GM18867 (cell line): ENCODE measurements around the gene BFAR.
A peak's percentile ranks its signal among the peaks of the same experiment; 100 is the strongest.
"Not testable (repeated sequence)": the region's sequence is repeated elsewhere in the genome, so short reads cannot be mapped to it uniquely, and the experiment has no call there.

Experiments
- ATAC-seq: cut with Tn5 transposase; IDR thresholded peaks from one replicate; pipeline ENCODE4 v1.9.1; 2021; ENCODE audit warnings: mild to moderate bottlenecking, moderate library complexity; ENCODE audit not compliant: unreplicated experiment

BFAR gene

DNA sequence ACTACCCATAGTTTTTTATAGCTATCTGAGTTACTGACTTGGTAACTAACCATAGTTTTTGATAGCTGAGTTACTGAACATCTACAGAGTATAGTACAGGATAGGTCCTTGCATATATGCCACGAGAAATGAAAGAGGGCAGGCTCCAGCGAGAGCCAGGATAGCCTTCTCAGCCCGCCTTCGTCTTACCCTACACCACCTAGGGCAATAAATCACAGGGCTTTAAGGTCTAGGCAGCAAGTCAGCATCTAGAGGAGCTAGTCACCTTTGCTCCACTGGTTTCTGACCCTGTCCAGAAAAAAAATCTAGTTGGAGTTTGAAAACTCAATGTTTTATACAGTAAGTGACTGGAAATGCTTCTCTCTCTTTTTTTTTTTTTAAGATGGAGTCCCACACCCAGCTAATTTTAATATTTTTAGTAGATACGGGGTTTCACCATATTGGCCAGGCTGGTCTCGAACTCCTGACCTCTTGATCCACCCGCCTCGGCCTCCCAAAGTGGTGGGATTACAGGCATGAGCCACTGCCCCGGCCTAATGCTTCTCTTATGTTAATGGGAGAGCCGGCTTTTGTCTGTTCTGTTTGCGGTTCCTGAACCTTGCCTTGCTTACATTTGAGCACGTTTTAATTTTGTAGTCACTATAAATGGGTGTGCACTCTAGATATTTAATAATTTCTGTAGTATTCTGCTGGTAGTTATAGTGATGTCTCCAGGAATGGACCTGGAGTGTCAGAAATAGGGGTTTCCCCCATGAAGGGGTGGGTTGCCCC, 2.8 kb downstream of the BFAR start:
- ATAC-seq, result no peak

DNA sequence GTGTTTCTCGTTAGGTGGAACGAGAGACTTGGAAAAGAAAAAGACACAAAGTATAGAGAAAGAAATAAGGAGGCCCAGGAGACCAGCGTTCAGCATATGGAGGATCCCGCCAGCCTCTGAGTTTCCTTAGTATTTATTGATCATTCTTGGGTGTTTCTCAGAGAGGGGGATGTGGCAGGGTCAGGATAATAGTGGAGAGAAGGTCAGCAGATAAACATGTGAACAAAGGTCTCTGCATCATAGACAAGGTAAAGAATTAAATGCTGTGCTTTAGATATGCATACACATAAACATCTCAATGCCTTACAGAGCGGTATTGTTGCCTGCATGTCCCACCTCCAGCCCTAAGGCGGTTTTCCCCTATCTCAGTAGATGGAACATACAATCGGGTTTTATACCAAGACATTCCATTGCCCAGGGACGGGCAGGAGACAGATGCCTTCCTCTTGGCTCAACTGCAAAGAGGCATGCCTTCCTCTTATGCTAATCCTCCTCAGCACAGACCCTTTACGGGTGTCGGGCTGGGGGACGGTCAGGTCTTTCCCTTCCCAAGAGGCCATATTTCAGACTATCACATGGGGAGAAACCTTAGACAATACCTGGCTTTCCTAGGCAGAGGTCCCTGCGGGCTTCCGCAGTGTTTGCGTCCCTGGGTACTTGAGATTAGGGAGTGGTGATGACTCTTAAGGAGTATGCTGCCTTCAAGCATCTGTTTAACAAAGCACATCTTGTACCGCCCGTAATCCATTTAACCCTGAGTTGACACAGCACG, 3.6 kb downstream of the BFAR start:
- not testable (repeated sequence) for ATAC-seq

DNA sequence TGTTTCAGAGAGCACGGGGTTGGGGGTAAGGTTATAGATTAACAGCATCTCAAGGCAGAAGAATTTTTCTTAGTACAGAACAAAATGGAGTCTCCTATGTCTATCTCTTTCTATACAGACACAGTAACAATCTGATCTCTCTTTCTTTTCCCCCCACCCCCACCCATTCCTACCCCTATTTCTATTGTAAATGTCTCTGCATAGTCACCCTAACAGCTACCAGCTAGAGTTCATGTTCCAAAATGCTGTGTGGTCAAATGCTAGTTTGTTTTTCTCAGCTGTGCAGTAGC, 4.1 kb downstream of the BFAR start:
- not testable (repeated sequence) for ATAC-seq

DNA sequence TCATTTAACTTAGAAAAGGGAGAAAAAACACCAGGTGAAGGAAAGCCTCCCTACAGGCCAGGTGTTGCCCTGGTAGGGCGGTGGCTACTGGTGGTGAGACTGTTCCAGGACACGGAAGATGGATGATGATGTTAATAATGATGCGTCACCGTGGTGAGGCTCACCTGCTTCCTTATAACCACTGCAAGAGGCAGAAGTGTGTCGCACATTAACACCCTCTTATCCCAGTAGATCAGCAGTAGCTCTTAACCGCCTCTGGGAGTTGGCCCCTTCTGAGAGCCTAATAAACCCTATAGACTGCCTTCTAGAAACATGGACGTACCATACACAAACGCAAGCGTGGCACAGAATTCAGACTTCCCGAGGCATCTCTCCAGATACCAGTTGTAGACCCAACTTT, 7.8 kb downstream of the BFAR start:
- no peak for ATAC-seq

DNA sequence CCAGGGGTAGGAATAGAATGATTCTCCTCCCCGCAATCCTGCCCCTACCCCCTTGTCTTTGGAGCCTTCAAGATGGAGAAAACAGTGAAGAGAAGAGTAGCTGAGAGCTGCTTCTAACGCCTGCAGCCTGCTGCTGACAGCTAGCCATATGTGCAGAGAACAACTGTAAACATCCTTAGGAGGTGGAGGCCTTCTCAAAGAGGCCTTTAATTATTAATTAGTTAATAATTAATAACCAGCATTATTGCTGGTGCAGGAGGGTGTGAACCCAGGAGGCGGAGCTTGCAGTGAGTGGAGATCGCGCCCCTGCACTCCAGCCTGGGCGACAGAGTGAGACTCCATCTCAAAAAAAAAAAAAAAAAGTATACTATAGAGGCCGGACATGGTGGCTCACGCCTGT, 8.5 kb downstream of the BFAR start:
- ATAC-seq, result no peak

DNA sequence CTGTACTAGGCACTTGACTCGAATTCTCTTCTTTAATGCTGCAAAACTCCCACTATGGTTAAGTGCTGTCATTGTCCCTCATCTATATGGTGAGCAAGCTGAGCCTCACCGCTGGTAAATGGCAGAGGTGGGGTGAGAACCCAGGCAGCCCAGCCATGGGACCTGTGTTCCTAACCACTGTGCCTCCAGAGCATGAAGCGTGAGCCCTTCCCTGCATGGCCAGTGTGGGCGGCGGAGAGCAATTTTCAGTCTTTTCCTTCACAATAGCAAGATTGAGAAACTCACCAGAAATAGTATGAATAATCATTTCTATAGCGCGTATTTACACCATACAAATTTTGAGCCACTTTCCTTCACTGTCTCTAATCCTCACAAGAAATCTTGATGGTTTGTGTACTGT, 9.2 kb downstream of the BFAR start:
- ATAC-seq, result no peak

DNA sequence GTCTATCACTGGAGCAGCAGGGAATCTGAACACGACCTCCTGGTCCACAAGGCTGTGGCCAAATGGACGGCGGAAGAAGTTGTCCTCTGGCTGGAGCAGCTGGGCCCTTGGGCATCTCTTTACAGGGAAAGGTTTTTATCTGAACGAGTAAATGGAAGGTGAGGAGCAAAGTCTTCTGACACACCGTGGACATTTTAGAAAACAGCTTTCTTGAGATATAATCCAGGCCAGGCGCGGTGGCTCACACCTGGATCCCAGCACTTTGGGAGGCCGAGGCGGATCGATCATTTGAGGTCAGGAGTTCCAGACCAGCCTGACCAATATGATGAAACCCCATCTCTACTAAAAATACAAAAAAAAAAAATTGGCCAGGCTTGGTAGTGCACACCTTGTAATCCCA, 17.1 kb downstream of the BFAR start:
- ATAC-seq, result no peak

DNA sequence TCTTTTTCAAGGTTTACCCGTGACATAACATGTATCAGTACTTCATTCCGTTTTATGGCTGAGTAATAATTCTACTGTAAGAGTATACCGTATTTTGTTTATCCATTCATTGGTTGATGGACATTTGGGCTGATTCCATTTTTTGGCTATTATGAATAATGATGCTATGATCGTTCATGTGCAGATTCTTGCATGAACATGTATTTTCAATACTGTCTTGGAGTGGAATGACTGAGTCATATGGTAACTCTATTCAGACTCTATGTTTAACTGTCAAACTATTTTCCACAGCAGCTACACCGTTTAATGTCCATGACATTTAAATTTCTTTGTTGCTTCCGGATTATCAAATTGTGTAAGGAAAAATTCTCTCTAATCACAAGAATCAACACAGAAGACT, 17.9 kb downstream of the BFAR start:
- ATAC-seq, result no peak

DNA sequence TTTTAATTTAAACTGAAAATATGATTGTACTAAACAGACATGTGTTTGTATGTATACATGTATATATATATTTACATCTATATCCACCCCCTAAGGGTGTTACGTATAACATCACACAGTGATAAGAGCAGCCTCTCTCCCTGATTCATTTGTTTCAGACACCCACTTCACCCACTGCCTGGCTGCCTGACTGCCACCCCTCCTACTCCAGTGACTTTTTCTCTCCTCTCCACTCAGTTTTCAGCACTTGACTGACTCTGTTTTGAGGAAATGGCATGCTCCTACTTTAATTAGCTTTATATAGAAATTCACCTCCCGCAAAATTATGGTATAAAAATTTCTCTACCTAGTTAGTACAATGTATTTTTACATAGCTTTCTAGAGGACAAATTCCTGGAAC, 20.0 kb downstream of the BFAR start:
- no peak for ATAC-seq

DNA sequence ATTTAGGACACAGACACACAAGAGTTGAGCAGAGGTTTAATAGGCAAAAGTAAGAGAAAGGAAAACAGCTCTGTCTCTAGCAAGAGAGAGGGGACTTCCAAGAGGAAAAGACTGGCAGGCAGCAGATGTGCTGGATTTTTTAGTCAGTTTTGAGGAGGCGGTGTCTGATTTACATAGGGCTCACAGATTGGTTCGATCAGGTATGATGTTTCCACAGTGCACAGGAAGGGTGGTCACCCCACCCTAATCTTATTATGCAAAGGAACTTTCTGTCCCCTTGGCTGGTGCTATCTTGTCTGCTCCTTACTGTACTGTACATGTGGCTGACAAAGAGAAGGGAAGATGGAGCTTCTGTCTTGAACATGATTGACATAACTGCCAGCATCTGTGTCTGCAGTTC, 25.3 kb downstream of the BFAR start:
- ATAC-seq, result peak; percentile 58

DNA sequence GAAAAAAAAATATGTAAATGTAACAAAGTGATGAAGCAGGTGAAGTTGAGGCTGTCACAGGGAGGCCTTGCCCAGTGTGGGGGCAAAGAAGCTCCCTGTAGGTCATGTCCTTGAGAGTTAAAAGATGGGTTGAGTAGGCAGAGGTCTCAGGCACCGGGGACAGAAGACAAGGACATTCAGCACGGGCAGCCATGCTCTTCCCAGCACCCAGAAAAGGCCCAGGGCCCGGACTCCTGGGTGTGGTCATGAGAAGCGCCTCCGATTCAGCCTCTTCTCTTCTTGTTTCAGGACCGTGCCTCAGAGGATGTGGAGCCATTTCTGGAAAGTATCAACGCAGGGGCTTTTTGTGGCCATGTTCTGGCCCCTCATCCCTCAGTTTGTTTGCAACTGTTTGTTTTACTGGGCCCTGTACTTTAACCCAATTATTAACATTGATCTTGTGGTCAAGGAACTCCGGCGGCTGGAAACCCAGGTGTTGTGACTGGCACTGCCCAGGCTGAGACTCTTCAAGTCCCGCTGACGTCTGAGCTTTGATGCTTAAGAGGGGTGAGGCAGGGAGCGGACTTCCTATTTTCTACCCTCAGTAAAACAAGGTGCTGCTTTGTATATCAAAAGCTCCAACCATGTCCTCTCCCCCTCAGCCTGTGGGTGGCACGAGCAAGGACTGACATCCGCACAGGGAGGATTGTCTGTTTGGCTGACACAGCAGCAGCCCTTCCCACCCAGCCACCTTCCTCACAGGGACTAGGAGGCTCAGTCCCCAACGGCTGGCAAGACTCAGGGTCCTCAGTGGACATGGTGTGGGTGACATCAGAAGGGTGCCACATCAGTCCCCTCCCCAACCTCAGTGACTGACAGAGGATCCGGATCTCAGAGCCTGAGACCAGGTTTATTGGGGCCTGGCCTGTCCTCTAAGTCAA, 34.9 kb downstream of the BFAR start:
- no peak for ATAC-seq

DNA sequence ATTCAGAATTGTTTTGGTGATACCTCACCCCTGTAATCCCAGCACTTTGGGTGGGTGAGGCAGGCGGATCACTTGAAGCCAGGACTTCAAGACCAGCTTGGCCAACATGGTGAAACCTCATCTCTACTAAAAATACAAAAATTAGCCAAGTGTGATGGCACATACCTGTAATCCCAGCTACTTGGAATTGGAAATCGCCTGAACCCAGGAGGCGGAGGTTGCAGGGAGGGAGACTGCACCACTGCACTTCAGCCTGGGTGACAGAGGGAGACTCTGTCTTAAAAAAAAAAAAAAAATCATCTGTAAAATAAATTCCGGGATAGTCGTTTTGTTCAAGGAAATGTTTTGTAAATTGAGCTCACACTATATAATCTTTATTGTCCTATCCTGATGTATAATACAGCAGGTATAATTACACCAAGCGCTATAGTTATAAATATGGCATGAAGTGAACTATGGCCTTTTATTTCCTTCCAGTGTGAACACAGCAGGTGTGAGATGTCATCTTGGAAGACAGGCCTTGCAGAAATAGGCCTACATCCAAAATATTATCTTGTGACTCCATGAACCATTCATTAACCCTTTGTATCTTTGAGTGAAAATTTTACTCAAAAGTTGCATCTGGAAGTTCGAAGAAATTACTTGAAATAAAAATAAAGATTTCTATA, 35.9 kb downstream of the BFAR start:
- no peak for ATAC-seq

DNA sequence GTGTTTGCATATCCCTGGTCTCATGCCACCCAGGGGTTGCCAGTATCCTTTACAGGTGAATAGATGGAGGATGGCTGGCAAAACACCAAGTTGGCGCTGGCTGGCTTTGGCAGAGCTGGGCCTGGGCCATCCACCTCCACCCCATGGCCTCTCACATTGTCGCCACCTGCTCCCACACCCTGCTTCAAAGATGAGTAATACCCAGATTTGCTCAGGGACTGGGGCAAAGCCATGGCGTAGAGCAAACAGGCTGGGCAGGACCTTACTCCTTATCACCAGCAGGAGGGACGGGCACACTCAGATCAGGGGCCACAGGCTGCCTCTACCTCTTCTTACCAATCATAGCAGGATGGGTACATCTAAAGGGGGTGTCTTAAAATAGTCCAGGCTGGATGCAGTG, 37.0 kb downstream of the BFAR start:
- no peak for ATAC-seq

DNA sequence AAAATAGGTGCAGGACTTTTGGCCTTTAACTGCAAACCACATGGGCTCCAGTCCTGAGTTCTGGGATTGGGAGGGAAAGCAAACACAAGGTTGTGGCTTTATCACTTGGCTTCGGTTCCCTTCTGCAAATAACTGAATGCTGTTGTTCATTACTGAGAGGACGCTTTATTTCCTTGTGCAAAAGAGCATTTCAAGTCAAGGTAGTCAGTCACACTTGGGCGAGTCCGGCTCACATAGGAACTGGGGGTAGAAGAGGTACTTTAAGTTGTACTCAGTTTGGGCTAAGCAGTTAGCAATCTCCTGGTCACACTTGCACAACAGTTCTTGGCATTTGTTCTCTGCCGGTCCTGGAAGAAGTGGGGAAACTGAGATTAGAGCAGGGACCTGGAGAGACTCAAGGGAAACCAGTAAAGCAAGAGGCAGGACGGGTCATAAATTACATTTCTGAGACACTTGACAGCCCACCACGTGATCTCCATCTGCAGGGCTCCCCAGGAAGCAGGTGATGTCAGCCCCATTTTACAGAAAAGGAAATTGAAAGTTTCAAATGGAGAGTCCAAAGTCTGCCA, 39.7 kb downstream of the BFAR start:
- ATAC-seq, result peak; percentile 80

DNA sequence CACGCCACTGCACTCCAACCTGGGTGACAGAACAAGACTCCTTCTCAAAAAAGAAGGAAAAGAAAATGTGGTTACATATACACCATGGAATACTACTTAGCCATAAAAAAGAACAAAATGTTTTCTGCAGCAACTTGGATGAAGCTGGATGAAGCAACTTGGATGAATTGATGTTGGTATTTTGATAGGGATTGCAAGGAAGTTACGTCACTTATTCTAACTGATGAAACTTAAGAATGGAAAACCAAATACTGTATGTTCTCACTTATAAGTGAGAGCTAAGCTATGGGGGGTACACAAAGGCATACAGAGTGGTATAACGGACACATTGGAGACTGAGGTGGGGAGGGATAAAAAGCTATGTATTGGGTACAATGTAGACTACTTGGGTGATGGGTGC, 43.9 kb downstream of the BFAR start:
- no peak for ATAC-seq

DNA sequence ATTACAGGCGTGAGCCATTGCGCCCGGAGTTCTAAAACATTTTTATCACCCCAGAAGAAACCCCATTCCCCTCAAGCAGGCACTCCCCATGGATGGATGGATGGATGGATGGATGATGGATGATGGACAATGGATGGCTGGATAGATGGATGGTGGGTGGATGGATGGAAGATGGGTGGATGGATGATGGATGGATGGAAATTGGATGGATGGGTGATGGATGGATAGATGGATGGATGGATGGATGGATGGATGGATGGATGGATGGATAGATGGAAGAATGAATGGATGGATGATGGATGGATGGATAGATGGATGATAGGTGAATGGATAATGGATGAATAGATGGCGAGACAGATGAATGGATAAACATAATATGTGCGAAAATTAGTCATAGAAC, 44.9 kb downstream of the BFAR start:
- no peak for ATAC-seq

DNA sequence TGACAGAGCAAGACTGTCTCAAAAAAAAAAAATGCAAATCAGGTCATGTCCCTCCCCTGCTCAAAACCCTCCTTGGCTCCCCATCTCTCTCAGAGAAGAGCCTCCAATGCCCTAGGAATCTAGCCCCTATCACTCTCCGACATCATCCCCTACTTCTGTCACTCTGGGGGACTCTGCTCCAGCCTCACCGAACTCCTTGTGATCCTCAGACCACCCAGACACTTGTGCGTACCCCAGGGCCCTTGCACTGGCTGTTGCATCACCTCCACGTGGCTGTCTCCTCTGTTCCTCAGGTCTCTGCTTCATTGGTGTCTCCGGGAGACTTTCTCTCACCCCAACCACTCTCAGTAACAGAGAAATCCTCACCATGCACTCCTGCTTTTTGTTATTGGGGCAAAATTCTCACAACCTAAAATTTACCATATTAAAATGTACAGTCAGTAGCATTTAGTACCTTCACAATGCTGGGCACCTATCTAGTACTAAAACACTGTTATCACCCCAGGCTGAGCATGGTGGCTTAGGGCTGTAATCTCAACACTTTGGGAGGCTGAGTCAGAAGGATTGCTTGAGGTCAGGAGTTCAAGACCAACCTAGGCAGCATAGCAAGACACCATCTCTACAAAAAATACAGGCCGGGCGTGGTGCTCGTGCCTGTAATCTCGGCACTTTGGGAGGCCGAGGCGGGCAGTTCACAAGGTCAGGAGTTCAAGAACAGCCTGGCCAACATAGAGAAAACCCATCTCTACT, 46.2 kb downstream of the BFAR start:
- ATAC-seq, result no peak

DNA sequence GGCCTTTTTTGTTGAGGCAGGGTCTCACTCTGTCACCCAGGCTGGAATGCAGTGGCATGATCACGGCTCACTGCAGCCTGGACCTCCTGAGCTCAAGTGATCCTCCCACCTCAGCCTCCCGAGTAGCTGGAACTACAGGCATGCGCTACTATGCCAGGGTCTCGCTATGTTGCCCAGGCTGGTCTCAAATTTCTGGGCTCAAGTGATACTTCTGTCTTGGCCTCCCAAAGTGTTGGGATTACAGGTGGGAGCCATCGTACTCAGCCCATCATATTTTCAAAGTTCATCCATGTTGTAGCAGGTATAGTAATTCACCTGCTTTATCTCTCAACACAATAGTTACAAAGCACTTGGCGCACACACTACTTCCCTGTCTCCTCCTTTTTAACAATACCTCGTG, 47.6 kb downstream of the BFAR start:
- ATAC-seq, result not testable (repeated sequence)

DNA sequence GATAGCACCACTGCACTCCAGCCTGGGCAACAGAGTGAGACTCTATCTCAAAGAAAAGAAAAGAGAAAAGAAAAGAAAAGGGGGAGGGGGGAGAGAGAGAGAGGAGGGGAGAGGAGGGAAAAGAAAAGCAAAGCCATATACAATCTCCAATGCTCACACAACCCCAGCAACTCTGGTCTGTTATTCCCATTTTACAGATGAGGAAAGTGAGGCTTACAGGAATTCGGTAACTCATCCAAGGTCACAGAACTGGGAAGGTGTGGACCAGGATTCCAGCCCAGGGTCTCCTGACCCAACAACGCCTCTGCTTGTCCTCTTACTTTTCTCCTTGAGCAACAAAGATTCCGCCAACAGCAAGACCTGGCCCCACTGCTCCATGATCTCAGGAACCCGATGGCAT, 48.4 kb downstream of the BFAR start:
- no peak for ATAC-seq

DNA sequence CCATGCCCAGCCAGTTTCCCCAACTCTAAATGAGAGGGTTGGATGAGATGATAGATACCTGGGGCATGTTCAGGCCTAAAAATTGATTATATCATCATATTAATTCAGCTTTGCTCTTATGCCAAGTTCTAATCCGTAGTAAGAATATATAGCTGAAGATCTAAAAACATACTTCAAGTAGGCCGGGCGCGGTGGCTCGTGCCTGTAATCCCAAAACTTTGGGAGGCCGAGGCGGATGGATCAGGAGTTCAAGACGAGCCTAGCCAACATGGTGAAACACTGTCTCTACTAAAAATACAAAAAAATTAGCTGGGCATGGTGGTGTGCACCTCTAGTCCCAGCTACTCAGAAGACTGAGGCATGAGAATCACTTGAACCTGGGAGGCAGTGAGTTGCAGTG, 49.4 kb downstream of the BFAR start:
- no peak for ATAC-seq
